Parathyroid adenoma (tissue), 2 donors: Measurements from ENCODE around the gene PPARA.

Experiments
- H2AFZ ChIP-seq: fragments of 300-600 bp; sonication (generic); one replicate; pipeline ENCODE4 v1.7.0; 2017; ENCODE audit warnings: antibody characterized with exemption, mild to moderate bottlenecking
- H3K27ac ChIP-seq: fragments of 300-600 bp; sonication (generic); one replicate; pipeline ENCODE4 v1.7.0; 2017
- H3K27me3 ChIP-seq: fragments of 300-600 bp; sonication (generic); one replicate; pipeline ENCODE4 v1.7.0; 2017; ENCODE audit warnings: low read length; ENCODE audit not compliant: control insufficient read depth, insufficient read depth
- H3K36me3 ChIP-seq: fragments of 300-600 bp; sonication (generic); one replicate; pipeline ENCODE4 v1.7.0; 2017; ENCODE audit warnings: low read length; ENCODE audit not compliant: control insufficient read depth, insufficient read depth
- H3K4me1 ChIP-seq: fragments of 300-600 bp; sonication (generic); one replicate; pipeline ENCODE4 v1.7.0; 2017; ENCODE audit warnings: control low read depth
- H3K4me2 ChIP-seq: fragments of 300-600 bp; sonication (generic); one replicate; pipeline ENCODE4 v1.7.0; 2017; ENCODE audit warnings: low read length
- H3K4me3 ChIP-seq: fragments of 300-600 bp; sonication (generic); one replicate; pipeline ENCODE4 v1.7.0; 2017; ENCODE audit warnings: low read depth, low read length
- H3K79me2 ChIP-seq: fragments of 300-600 bp; sonication (generic); one replicate; pipeline ENCODE4 v1.7.0; 2017; ENCODE audit warnings: control low read depth
- H3K9ac ChIP-seq: fragments of 300-600 bp; sonication (generic); one replicate; pipeline ENCODE4 v1.7.0; 2017; ENCODE audit warnings: mild to moderate bottlenecking
- H3K9me3 ChIP-seq: fragments of 300-600 bp; sonication (generic); one replicate; pipeline ENCODE4 v1.7.0; 2017; ENCODE audit warnings: low read length; ENCODE audit not compliant: control insufficient read depth
- TF ChIP-seq, protein P1 (sequence below): fragments of 300-600 bp; sonication (generic); IDR thresholded peaks from one replicate; pipeline ENCODE4 v1.7.0; 2017; ENCODE audit warnings: antibody characterized with exemption, mild to moderate bottlenecking
- donor health status: primary hyperparathyroidism.

The PPARA gene

GRCh38 chr22:46290843-46291785, 140.8 kb downstream of the PPARA start:
- no peaks in the 10 kb centered on the region for H3K36me3 ChIP-seq
- H3K9me3 ChIP-seq = no peaks in the 10 kb centered on the region
- H3K27me3 ChIP-seq = no peaks in the 10 kb centered on the region
- H3K4me2 ChIP-seq = no peak overlapping the region
- no peak overlapping the region for H3K9ac ChIP-seq
- H2AFZ ChIP-seq = no peak overlapping the region
- TF ChIP-seq, protein P1, sequence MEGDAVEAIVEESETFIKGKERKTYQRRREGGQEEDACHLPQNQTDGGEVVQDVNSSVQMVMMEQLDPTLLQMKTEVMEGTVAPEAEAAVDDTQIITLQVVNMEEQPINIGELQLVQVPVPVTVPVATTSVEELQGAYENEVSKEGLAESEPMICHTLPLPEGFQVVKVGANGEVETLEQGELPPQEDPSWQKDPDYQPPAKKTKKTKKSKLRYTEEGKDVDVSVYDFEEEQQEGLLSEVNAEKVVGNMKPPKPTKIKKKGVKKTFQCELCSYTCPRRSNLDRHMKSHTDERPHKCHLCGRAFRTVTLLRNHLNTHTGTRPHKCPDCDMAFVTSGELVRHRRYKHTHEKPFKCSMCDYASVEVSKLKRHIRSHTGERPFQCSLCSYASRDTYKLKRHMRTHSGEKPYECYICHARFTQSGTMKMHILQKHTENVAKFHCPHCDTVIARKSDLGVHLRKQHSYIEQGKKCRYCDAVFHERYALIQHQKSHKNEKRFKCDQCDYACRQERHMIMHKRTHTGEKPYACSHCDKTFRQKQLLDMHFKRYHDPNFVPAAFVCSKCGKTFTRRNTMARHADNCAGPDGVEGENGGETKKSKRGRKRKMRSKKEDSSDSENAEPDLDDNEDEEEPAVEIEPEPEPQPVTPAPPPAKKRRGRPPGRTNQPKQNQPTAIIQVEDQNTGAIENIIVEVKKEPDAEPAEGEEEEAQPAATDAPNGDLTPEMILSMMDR = no peak
- H3K79me2 ChIP-seq = no peaks in the 10 kb centered on the region
- no peak overlapping the region for H3K4me3 ChIP-seq
- no peak overlapping the region for H3K27ac ChIP-seq
- peaks cover 4% of the 10 kb centered on the region for H3K4me1 ChIP-seq

DNA sequence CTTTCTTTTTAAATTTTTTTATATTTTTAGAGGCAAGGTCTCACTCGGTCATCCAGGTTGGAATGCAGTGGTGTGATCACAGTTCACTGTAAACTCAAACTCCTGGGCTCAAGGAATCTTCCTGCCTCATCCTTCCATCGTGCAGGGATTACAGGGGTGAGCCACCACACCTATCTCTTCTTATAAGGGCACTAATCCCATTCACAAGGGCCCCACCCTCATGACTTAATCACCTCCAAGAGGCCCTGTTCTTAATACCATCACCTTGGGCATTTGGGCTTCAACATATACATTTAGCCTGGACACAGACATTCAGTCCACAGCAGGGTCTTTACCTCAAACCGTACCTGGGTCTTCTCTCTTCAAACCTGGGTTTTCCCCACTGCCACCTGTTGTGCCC, 141.8 kb downstream of the PPARA start:
- H3K79me2 ChIP-seq = no peaks in the 10 kb centered on the region
- no peak overlapping the region for H2AFZ ChIP-seq
- H3K4me3 ChIP-seq = no peak overlapping the region
- peaks cover 5% of the 10 kb centered on the region for H3K4me1 ChIP-seq
- TF ChIP-seq, protein P1 = no peak
- no peaks in the 10 kb centered on the region for H3K36me3 ChIP-seq
- no peak overlapping the region for H3K27ac ChIP-seq
- no peak overlapping the region for H3K4me2 ChIP-seq
- H3K9me3 ChIP-seq = no peaks in the 10 kb centered on the region
- no peaks in the 10 kb centered on the region for H3K27me3 ChIP-seq
- no peak overlapping the region for H3K9ac ChIP-seq

DNA sequence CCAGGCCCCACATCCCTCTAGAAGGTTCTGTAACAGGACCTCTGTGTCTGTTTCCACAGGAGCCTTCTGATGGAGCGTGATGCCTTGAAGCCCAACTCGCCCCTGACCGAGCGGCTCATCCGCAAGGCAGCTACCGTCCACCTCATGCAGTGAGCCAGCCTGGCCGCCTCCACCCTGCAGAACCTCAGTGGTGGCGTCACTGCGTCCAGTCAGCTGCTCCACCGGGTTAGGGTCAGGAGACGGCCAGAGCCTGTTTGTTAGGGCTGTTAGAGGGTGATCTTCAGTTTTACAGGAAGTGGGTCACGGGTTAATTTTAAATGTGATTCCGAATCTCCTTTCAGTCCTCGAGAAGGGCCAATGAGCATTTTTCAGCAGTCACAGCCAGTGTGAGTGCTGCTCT, 142.4 kb downstream of the PPARA start:
- Histone ChIP-seq H3K27ac (no peak overlapping the region), H3K4me1 (peaks cover 5% of the 10 kb centered on the region), H3K4me2 (no peak overlapping the region), H3K4me3 (no peak overlapping the region), H3K27me3 (no peaks in the 10 kb centered on the region), H2AFZ (no peak overlapping the region), H3K79me2 (no peaks in the 10 kb centered on the region), H3K9me3 (no peaks in the 10 kb centered on the region), H3K36me3 (no peaks in the 10 kb centered on the region), H3K9ac (no peak overlapping the region)
- TF ChIP-seq, protein P1 = no peak
